B cell (primary cell): ENCODE results near the gene BTF3. TPM values are rescaled to one million over a fixed set of nuclear protein-coding genes. Genes with fewer than 3 reads are reported as not detected.

Experiments used
- ATAC-seq: fragments of 200-7000 bp; cut with Tn5 transposase; one replicate; pipeline ENCODE4 v1.10.0; 2021; ENCODE audit warnings: low read depth, mild to moderate bottlenecking, moderate number of reproducible peaks, moderate library complexity
- CTCF ChIA-PET: fragments of 350-600 bp; sonication (Branson Sonifier 250); formaldehyde crosslinking; loops from one replicate; lab custom pipeline; 2021; ENCODE audit warnings: antibody characterized with exemption, inconsistent platforms; lab: Charles Lee
- POLR2A ChIA-PET: fragments of 350-600 bp; sonication (Branson Sonifier 250); formaldehyde crosslinking; loops from one replicate; lab custom pipeline; 2021; ENCODE audit warnings: antibody characterized with exemption; lab: Charles Lee
- DNase-seq: peaks from one replicate; pipeline ENCODE4 v3.0.0; 2013
- H2AFZ ChIP-seq: 2 replicates; pipeline ENCODE4 v1.6.1; 2012; ENCODE audit warnings: mild to moderate bottlenecking, low read depth, low read length; ENCODE audit not compliant: insufficient read depth, poor library complexity, severe bottlenecking
- H3K27ac ChIP-seq, 2 donors: 1 replicate in 1 of 2; 2 replicates in 1 of 2; pipeline ENCODE4 v1.5.1; 2012 to 2013; ENCODE audit warnings: low read length in 2 of 2, mild to moderate bottlenecking in 2 of 2, moderate library complexity in 1 of 2
- H3K27me3 ChIP-seq, 4 experiments: fragments of 200-600 bp in 1 of 4; sonication (generic) in 1 of 4; replicated peaks in 1 of 4; 1 replicate in 2 of 4; 2 replicates in 2 of 4; pipeline versions ENCODE4 v1.6.1 to v1.7.0; 2013 to 2016; ENCODE audit warnings: low read length in 3 of 4, mild to moderate bottlenecking in 2 of 4, mixed read lengths in 1 of 4, moderate library complexity in 1 of 4; ENCODE audit not compliant: insufficient read depth in 4 of 4, control insufficient read depth in 3 of 4; ENCODE audit errors: control extremely low read depth in 1 of 4
- H3K36me3 ChIP-seq, 2 experiments: replicated peaks in 1 of 2; 1 replicate in 1 of 2; 2 replicates in 1 of 2; pipeline versions ENCODE4 v1.6.1 to v1.7.1; 2013; ENCODE audit warnings: low read length in 1 of 2; ENCODE audit not compliant: insufficient read depth in 2 of 2, control insufficient read depth in 1 of 2; ENCODE audit errors: control extremely low read depth in 1 of 2, extremely low read depth in 1 of 2
- H3K4me1 ChIP-seq, 2 donors: fragments of 200-600 bp in 1 of 2; sonication (generic) in 1 of 2; 1 replicate in 1 of 2; 2 replicates in 1 of 2; pipeline versions ENCODE4 v1.5.1 to v1.6.1; 2013 to 2017; ENCODE audit warnings: low read length in 2 of 2; ENCODE audit not compliant: control insufficient read depth in 2 of 2, insufficient read depth in 2 of 2
- H3K4me2 ChIP-seq: replicated peaks from 2 replicates; pipeline ENCODE3; 2012; ENCODE audit warnings: mild to moderate bottlenecking, low read depth, low read length; ENCODE audit not compliant: poor library complexity, severe bottlenecking
- H3K4me3 ChIP-seq, 5 experiments: fragments of 200-600 bp in 1 of 5; sonication (generic) in 1 of 5; 1 replicate in 3 of 5; 2 replicates in 2 of 5; pipeline versions ENCODE4 v1.5.1 to v1.7.0; 2011 to 2016; ENCODE audit warnings: low read length in 4 of 5, mild to moderate bottlenecking in 4 of 5, low read depth in 2 of 5, control low read depth in 1 of 5, moderate library complexity in 1 of 5; ENCODE audit not compliant: insufficient read depth in 1 of 5; ENCODE audit errors: control extremely low read depth in 1 of 5, extremely low read depth in 1 of 5
- H3K79me2 ChIP-seq: fragments of 200-600 bp; sonication (generic); one replicate; pipeline ENCODE4 v1.6.0; 2016; ENCODE audit warnings: low read length; ENCODE audit not compliant: control insufficient read depth, insufficient read depth
- H3K9ac ChIP-seq: fragments of 200-600 bp; sonication (generic); 2 replicates; pipeline ENCODE4 v1.6.1; 2017; ENCODE audit warnings: mild to moderate bottlenecking, low read length, moderate library complexity
- H3K9me3 ChIP-seq, 3 donors: one replicate each; pipeline versions ENCODE4 v1.6.1 to v1.7.1; 2013; ENCODE audit warnings: low read length in 2 of 3; ENCODE audit not compliant: control insufficient read depth in 2 of 3, insufficient read depth in 1 of 3; ENCODE audit errors: control extremely low read depth in 1 of 3
- H4K20me1 ChIP-seq: 2 replicates; pipeline ENCODE4 v1.6.0; 2012; ENCODE audit warnings: mild to moderate bottlenecking, low read length; ENCODE audit not compliant: insufficient read depth, control insufficient read depth, poor library complexity, severe bottlenecking
- H3K27ac Mint-ChIP-seq: one replicate; pipeline ENCODE4 v1.8.0; 2021; ENCODE audit warnings: mixed read lengths
- H3K27me3 Mint-ChIP-seq: one replicate; pipeline ENCODE4 v1.8.0; 2021; ENCODE audit warnings: mixed read lengths
- H3K4me1 Mint-ChIP-seq: one replicate; pipeline ENCODE4 v1.8.0; 2021; ENCODE audit warnings: mixed read lengths
- H3K4me3 Mint-ChIP-seq: one replicate; pipeline ENCODE4 v1.8.0; 2021; ENCODE audit warnings: mixed read lengths
- H3K9me3 Mint-ChIP-seq: one replicate; pipeline ENCODE4 v1.8.0; 2022; ENCODE audit warnings: mixed read lengths; ENCODE audit not compliant: insufficient read depth
- EZH2 ChIP-seq: IDR thresholded peaks from 2 replicates; pipeline ENCODE4 v1.6.1; 2012; ENCODE audit warnings: borderline replicate concordance, low read depth, mild to moderate bottlenecking, moderate library complexity, low read length; ENCODE audit not compliant: insufficient read depth, poor library complexity, severe bottlenecking
- WGBS: methylation state at CpG from one replicate; pipeline ENCODE4 v1.1.5; 2013; ENCODE audit warnings: missing lambda C conversion rate; ENCODE audit not compliant: insufficient coverage; 5-methylcytosine and 5-hydroxymethylcytosine counted together
- intact Hi-C: fragments of 100-400 bp; cut with micrococcal nuclease; formaldehyde crosslinking; loops from one replicate; pipeline ENCODE4 v1.10.0; 2022
- polyA plus RNA-seq: library from polyadenylated mRNA; depleted of rRNA; stranded (reverse); fragments of >200 nt; gene quantifications from 2 replicates; pipeline ENCODE4 v1.2.3, GENCODE V29; 2012
- total RNA-seq, 2 donors: library from RNA; stranded (reverse); fragments of 120-200 nt in 1 of 2; gene quantifications; 1 replicate in 1 of 2; 2 replicates in 1 of 2; pipeline versions ENCODE4 v1.2.3 to v1.2.4, GENCODE V29; 2013 to 2022
- TF ChIP-seq, protein P1 (sequence below): fragments of 200-600 bp; IDR thresholded peaks from one replicate; pipeline ENCODE4 v1.8.0; 2022; ENCODE audit warnings: antibody characterized with exemption, mild to moderate bottlenecking

Gene BTF3
- total and polyA plus RNA-seq, 2 donors (not counting 1 experiment from before 2014, with no cell fraction given) = 309 to 466 TPM

- Histone ChIP-seq H3K36me3 (no peaks in the 10 kb centered on the region), H3K9me3 (peaks cover 0 to 38% (median 21%) of the 10 kb centered on the region in 3 donors), H3K79me2 (no peaks in the 10 kb centered on the region), H3K27me3 (peaks cover 4 to 69% (median 64%) of the 10 kb centered on the region in 4 experiments), H3K4me1 (peaks cover 24 to 38% of the 10 kb centered on the region in 2 donors), H3K9ac (no peak overlapping the region), H3K27ac (no peak overlapping the region), H2AFZ (no peak overlapping the region), H4K20me1 (no peaks in the 10 kb centered on the region), H3K4me2 (peak overlapping the region; percentile 40), H3K4me3 (no peak overlapping the region)
- Mint-ChIP-seq H3K27me3 (peaks cover 60% of the 10 kb centered on the region), H3K4me1 (peaks cover 22% of the 10 kb centered on the region), H3K4me3 (no peak overlapping the region), H3K27ac (no peak overlapping the region), H3K9me3 (peaks cover 5% of the 10 kb centered on the region)
- DNase-seq (peak; percentile 12), ATAC-seq (no peak)
- POLR2A ChIA-PET = no interaction called here
- intact Hi-C loops = loop anchor here (2.0 to 5.0 kb wide), 2 partner anchors 15 to 46 kb away; partner anchors contain the start of gene BTF3
- WGBS = 5% methylated on average over 70 of the region's 70 CpGs
- CTCF ChIA-PET = interaction anchor here (1.0 kb wide), 1 partner anchor 10 kb away, joined by 5 read pairs; no protein-coding TSS in a partner anchor
- TF ChIP-seq EZH2 = peak; percentile 53
- TF ChIP-seq, protein P1, sequence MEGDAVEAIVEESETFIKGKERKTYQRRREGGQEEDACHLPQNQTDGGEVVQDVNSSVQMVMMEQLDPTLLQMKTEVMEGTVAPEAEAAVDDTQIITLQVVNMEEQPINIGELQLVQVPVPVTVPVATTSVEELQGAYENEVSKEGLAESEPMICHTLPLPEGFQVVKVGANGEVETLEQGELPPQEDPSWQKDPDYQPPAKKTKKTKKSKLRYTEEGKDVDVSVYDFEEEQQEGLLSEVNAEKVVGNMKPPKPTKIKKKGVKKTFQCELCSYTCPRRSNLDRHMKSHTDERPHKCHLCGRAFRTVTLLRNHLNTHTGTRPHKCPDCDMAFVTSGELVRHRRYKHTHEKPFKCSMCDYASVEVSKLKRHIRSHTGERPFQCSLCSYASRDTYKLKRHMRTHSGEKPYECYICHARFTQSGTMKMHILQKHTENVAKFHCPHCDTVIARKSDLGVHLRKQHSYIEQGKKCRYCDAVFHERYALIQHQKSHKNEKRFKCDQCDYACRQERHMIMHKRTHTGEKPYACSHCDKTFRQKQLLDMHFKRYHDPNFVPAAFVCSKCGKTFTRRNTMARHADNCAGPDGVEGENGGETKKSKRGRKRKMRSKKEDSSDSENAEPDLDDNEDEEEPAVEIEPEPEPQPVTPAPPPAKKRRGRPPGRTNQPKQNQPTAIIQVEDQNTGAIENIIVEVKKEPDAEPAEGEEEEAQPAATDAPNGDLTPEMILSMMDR = peak; percentile 40
Observed at GRCh38 chr5:73451224-73452130, 46.8 kb upstream of the BTF3 start.

- Histone ChIP-seq H3K9me3 (peaks cover 0 to 34% (median 19%) of the 10 kb centered on the region in 3 donors), H3K79me2 (no peaks in the 10 kb centered on the region), H2AFZ (no peak overlapping the region), H3K4me3 (no peak overlapping the region), H3K27me3 (peaks cover 4 to 74% (median 68%) of the 10 kb centered on the region in 4 experiments), H3K4me2 (no peak overlapping the region), H3K27ac (no peak overlapping the region), H3K36me3 (no peaks in the 10 kb centered on the region), H3K4me1 (peaks cover 20 to 34% of the 10 kb centered on the region in 2 donors), H3K9ac (no peak overlapping the region), H4K20me1 (no peaks in the 10 kb centered on the region)
- peak overlapping the region; percentile 54 for H3K27ac Mint-ChIP-seq
- peaks cover 19% of the 10 kb centered on the region for H3K4me1 Mint-ChIP-seq
- TF ChIP-seq EZH2 = no peak
- TF ChIP-seq, protein P1 = no peak
- intact Hi-C loops = loop anchor here (2.0 to 5.0 kb wide), 2 partner anchors 15 to 45 kb away; partner anchors contain the start of gene BTF3
- peaks cover 65% of the 10 kb centered on the region for H3K27me3 Mint-ChIP-seq
- peak overlapping the region; percentile 6 for H3K4me3 Mint-ChIP-seq
- POLR2A ChIA-PET = no interaction called here
- ATAC-seq = no peak
- WGBS = 69% methylated on average over 3 of the region's 6 CpGs
- DNase-seq = no peak
- CTCF ChIA-PET = no interaction called here
- peaks cover 5% of the 10 kb centered on the region for H3K9me3 Mint-ChIP-seq
Observed at GRCh38 chr5:73452215-73452614, 46.0 kb upstream of the BTF3 start.
